ENCODE results near the gene ACBD4.

The ACBD4 gene

DNA sequence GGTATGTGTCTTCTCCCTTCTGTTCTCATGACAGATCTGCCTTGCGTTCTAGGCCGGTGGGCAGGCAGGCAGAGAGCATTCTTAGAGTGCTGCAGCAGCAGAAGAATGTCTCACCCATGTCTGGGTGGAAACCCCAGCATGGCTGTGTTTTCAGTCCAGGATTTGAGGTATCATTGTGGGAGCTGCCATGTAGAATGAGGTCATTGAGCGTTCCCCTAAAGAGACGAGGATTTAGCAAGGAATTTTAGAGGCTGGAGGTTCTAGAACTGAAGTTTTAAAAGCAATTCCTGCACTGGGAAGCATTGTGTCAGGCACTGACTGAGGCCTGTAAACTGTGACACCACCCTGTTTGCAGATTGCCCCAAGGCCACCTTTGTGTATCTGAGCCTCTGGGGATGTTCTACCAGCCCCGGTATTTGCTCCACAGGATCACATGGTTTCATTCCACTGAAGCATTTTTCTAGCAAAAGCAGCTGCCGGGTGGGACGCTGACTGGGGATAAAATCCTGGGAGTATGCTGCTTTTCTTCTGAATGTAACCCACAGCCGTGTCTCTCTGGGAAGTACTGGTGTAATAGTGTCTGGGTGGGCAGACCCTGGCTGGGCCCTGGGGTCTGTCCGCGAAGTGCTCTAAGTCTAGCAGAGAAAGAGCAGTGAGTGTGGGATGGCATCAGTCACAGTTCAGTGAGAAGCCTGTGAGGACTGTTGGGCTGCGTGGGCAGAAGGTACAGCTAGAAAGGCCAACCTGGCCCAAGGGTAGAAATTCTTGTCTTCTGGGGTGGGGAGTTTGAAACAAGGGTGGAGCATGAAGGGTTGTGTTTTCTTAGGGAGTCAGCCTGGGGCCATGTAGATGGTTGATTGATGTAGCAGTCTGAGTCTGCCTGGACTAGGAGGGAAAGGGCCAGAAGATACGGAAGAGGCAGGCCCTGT lies 33.3 kb upstream of the ACBD4 start:
- TF ChIP-seq, protein P1, sequence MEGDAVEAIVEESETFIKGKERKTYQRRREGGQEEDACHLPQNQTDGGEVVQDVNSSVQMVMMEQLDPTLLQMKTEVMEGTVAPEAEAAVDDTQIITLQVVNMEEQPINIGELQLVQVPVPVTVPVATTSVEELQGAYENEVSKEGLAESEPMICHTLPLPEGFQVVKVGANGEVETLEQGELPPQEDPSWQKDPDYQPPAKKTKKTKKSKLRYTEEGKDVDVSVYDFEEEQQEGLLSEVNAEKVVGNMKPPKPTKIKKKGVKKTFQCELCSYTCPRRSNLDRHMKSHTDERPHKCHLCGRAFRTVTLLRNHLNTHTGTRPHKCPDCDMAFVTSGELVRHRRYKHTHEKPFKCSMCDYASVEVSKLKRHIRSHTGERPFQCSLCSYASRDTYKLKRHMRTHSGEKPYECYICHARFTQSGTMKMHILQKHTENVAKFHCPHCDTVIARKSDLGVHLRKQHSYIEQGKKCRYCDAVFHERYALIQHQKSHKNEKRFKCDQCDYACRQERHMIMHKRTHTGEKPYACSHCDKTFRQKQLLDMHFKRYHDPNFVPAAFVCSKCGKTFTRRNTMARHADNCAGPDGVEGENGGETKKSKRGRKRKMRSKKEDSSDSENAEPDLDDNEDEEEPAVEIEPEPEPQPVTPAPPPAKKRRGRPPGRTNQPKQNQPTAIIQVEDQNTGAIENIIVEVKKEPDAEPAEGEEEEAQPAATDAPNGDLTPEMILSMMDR (IDR thresholded peaks at IDR 0.05; ENCODE audit: low read depth, low read length) = no peak
- DNase-seq = no peak
- H3K27me3 ChIP-seq (ENCODE audit: insufficient read depth, low read depth, severe bottlenecking) = no peaks in the 10 kb centered on the region
- peaks cover 89% of the 10 kb centered on the region for H3K36me3 ChIP-seq
- H3K27ac ChIP-seq = peak overlapping the region; percentile 58
- no peak overlapping the region for H3K4me3 ChIP-seq (ENCODE audit: low read depth, low read length)
- H3K9me3 ChIP-seq (ENCODE audit: severe bottlenecking) = no peaks in the 10 kb centered on the region

DNA sequence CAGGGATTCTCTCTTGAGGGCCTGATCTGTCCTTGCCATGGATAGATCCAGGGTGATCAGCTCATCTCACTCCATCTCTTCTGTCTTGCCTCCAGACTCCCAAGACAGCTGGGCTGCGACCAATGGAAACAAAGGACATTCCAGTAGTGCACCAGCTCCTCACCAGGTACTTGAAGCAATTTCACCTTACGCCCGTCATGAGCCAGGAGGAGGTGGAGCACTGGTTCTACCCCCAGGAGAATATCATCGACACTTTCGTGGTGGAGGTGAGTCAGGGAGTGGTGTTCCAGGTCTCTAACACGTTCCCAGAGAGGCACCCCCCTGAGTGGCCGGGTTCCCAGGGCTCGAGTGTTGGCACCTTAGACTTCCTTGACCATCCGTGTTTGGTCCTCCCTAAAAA lies 32.6 kb upstream of the ACBD4 start:
- Histone ChIP-seq H3K36me3 (peaks cover 89% of the 10 kb centered on the region), H3K27me3 (ENCODE audit: insufficient read depth, low read depth, severe bottlenecking) (no peaks in the 10 kb centered on the region), H3K4me3 (ENCODE audit: low read depth, low read length) (no peak overlapping the region), H3K9me3 (ENCODE audit: severe bottlenecking) (no peaks in the 10 kb centered on the region), H3K27ac (peak overlapping the region; percentile 58)
- TF ChIP-seq, protein P1 (IDR thresholded peaks at IDR 0.05; ENCODE audit: low read depth, low read length) = no peak
- no peak for DNase-seq

DNA sequence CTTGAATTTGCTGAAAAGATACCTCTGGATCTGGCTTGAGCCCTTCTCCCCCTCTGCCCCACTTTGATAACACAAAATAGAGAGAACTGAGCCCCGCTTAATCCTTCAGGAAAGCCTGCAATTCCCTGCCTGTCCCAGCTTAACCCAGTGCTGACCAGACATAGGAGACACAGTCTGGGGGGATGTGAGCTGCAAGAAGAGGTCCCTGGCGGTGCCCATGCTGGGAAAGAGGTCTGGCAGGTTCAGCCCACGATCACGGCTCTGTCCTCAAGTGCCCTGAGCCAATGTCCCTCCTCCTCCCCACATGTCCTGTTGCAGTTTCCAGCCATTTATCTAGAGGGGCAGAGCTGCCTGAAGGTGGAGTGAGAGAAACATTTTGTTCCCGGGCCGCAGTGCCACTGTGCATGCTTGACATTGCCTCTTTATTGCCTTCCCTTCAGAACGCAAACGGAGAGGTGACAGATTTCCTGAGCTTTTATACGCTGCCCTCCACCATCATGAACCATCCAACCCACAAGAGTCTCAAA lies 32.2 kb upstream of the ACBD4 start:
- Histone ChIP-seq H3K9me3 (ENCODE audit: severe bottlenecking) (no peaks in the 10 kb centered on the region), H3K27me3 (ENCODE audit: insufficient read depth, low read depth, severe bottlenecking) (no peaks in the 10 kb centered on the region), H3K4me3 (ENCODE audit: low read depth, low read length) (no peak overlapping the region), H3K27ac (peak overlapping the region; percentile 58), H3K36me3 (peaks cover 89% of the 10 kb centered on the region)
- TF ChIP-seq, protein P1 (IDR thresholded peaks at IDR 0.05; ENCODE audit: low read depth, low read length) = no peak
- DNase-seq = peak; percentile 81

DNA sequence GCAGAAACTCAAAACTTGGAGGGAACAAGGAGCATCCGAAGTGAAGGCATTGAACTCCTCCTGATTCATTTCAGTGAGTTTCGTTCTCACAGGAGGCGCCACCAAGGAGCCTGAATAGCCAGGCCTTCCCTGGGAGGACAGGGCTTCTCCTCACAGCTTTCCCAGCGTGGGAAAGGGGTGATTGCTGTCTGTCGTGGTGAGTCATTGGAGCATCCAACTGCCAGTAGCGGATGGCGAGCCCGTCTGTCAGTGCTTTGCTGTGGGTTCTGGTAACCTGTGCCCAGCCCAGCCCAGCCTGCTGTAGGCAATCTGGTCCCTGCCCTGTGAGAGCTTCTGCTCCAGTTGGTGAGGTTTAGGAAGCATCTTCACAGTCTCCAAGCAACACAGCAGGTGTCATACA lies 31.5 kb upstream of the ACBD4 start:
- H3K27me3 ChIP-seq (ENCODE audit: insufficient read depth, low read depth, severe bottlenecking) = no peaks in the 10 kb centered on the region
- H3K9me3 ChIP-seq (ENCODE audit: severe bottlenecking) = no peaks in the 10 kb centered on the region
- H3K36me3 ChIP-seq = peaks cover 89% of the 10 kb centered on the region
- TF ChIP-seq, protein P1 (IDR thresholded peaks at IDR 0.05; ENCODE audit: low read depth, low read length) = no peak
- DNase-seq = no peak
- peak overlapping the region; percentile 40 for H3K27ac ChIP-seq
- no peak overlapping the region for H3K4me3 ChIP-seq (ENCODE audit: low read depth, low read length)

DNA sequence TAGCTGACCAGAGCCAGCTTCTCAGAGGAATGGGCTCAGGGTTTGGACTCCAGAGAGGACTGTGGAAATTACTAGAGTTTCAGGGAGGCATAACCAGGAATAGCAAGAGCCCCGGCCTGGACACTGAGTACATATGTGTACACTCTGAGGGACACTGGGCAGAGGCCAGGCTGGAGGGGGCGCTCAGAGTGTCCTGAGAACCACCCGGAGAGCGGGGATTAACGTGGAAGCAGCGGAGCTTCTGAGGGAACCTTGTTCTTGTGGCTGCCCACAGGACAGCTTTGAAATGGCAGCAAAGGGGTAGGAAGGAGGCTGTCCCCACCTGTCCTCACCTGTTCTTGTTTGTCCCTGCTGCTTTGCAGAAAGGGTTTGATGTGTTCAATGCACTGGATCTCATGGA lies 31.0 kb upstream of the ACBD4 start:
- peak; percentile 52 for DNase-seq
- Histone ChIP-seq H3K4me3 (ENCODE audit: low read depth, low read length) (no peak overlapping the region), H3K27me3 (ENCODE audit: insufficient read depth, low read depth, severe bottlenecking) (no peaks in the 10 kb centered on the region), H3K27ac (peak overlapping the region; percentile 40; the same call in 1 of the 2 replicates), H3K9me3 (ENCODE audit: severe bottlenecking) (no peaks in the 10 kb centered on the region), H3K36me3 (peaks cover 89% of the 10 kb centered on the region)
- TF ChIP-seq, protein P1 (IDR thresholded peaks at IDR 0.05; ENCODE audit: low read depth, low read length) = no peak

Data from WERI-Rb-1 (cell line).